GM18505 (cell line): ENCODE measurements around the gene TP73.
"Not testable (repeated sequence)": the region's sequence is repeated elsewhere in the genome, so short reads cannot be mapped to it uniquely, and the experiment has no call there.

ENCODE experiments used
- ATAC-seq: cut with Tn5 transposase; IDR thresholded peaks from one replicate; pipeline ENCODE4 v1.9.1; 2021; ENCODE audit not compliant: unreplicated experiment
- POLR2A ChIP-seq: IDR thresholded peaks from 4 replicates; pipeline ENCODE4 v1.6.1; 2011; ENCODE audit warnings: borderline replicate concordance; ENCODE audit not compliant: insufficient read depth, insufficient read length; ENCODE audit errors: extremely low read depth

The TP73 gene

DNA sequence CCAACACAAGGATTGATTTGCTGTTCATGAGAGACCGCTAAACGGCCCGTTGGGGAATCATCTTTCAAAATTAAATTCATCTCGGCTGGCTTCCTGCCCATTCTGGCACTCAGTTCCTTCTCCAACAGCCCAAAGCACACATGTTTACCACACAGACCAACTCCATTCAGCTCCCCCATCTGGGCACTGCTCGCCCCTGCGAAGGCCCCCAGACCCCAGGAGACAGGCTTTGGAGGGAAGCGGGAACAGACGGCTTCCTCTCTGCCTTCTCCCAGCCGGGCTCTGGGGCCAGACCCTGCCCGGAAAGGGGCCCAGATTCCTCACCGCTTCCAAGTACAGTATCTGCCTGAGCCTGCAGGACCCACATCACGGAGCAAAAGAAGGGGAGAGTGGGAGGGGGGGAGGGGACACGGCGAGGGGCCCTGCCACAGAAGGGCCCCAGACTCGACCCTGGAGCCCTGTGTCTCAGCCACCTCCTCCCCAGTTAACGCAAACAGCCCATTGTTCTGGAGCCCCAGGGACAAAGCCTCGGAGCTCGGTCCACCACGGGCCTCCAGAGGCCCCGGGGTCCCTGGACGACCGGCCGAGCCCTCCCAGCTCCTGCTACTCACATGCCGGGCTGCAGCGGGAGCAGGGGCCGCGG lies 41.7 kb upstream of the TP73 start:
- TF ChIP-seq POLR2A: no peak

DNA sequence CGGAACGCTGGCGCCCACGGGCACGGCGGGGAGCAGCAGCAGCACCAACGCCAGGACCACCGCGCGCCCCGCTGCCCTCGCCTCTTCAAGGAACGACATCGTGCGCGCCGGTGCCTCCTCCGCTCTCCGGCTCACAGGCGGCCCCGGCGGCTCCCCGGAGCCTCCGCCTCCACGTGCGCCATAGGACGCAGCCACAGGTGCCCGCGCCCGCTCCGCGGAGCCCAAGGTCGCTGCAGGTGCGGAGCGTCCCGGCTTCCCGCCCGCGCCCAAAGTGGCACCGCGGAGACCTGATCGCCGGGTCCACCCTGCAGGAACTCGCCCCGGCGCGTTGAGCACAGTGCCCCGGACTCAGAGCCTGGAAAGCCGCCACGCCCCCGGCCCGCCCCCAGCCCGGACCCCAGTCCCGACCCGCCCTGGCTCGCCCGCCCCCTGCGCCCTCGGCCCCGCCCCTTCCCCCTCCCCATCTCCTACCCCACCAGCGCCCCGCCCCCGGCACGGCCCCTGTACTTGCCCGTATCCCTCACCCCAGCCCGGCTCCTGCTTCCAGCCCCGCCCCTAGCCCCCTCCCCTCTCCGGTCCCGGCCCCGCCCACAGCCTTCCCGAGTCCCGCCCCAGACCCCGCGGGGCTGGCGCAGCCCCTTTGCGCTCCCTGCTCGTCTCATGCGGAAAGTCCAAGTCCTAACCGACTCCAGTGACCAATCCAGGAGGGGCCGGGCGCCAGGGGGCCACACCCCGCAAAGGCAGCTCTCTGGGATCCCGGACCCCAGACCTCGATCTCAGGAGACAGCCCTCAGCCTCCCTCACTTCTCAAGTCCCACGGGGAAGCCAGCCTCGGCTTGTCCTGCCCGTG lies 40.9 kb upstream of the TP73 start, which contains the start of gene MEGF6:
TSS of gene MEGF6 (minus strand) at position 339 of the 850 bp plus-strand sequence. CDS start at position 99, 240 bp downstream.
- ATAC-seq: no peak
- no peak for TF ChIP-seq POLR2A

More for the DNA sequence above, 41.7 kb upstream of the TP73 start:
- no peak for ATAC-seq

DNA sequence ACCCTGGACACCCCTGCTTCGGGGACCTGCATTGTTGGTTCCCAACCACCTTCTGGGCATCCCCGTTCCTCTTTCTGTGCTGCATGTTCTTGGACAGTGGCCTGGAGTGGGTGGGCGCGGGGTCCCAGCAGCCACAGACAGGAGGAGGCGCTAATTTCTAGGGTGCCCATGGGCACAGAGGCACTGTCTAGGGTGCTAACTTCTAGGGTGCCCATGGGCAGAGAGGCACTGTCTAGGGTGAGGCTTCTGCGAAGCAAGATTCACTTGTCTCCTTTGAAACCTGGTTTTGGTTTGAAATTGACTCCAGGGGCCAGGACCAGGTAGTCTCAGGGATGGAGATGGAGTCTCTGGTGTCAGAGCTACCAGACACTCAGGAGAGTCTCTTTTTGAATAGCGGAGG lies 40.2 kb upstream of the TP73 start:
- ATAC-seq: no peak

DNA sequence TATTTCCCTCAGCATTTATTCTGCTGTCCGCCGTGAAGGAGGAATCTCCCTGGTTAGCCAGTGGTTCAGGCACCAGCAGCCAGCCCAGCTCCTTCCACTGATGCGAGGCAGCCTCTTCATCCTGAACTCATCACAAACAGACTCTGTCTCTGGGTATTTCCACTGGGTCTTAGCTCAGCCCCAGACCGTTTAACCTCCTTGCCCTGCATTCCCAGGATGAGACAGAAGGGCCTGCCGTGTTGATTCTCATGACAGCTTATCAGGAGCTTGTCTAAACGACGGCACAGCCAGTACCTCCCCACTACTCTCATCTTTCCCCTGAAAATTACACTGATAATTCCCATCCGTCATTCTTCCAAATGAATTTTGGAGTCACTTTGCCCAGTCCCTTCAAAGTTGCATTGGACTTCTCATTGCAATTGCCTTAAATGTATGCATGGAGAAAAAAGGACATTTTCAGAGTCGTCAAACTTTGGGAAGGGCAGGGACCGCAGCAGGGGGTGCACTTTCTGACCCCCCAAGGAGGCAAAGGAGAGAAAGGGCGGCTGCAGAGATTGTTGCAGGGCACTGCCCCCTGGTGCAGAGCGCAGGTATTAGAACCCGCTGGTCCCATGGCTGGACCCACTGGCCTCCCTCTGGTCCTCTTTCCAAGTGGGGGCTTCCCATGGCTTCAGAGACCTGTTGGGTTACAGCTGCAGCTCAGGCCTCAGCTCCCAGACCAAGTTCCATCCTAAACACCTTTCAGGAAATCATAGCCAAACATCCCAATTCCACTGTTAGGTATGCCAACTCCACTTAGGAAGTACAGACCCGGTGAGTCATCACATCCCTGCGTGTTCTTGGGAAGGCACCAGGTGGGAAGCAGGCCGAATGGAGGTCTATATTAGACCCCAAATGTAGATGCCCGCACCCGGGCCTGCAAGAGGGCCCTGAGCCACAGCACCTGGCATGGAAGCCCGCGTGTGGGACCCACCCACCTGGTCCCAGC lies 37.3 kb upstream of the TP73 start:
- no peak for TF ChIP-seq POLR2A

More for the DNA sequence above, 40.2 kb upstream of the TP73 start:
- no peak for TF ChIP-seq POLR2A

DNA sequence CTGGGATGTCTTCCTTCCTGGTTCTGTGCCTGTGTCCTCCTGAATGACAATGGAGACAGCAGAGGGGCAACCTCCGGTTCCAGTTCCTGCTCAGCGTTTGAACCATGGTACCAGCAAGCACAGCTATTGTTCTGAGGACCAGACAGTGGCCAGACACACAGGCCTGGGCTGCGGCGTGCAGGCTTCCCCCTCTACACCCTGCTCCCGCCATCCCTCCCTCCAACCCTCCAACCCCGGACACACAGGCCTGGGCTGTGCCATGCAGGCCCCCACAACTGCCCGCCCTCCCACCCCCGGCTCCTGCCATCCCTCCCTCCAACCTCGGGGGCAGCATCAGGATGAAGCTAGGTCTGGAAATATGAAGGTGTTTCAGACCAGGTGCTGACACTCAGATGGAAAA lies 35.5 kb upstream of the TP73 start:
- no peak for ATAC-seq

More for the DNA sequence above, 37.3 kb upstream of the TP73 start:
- no peak for ATAC-seq

DNA sequence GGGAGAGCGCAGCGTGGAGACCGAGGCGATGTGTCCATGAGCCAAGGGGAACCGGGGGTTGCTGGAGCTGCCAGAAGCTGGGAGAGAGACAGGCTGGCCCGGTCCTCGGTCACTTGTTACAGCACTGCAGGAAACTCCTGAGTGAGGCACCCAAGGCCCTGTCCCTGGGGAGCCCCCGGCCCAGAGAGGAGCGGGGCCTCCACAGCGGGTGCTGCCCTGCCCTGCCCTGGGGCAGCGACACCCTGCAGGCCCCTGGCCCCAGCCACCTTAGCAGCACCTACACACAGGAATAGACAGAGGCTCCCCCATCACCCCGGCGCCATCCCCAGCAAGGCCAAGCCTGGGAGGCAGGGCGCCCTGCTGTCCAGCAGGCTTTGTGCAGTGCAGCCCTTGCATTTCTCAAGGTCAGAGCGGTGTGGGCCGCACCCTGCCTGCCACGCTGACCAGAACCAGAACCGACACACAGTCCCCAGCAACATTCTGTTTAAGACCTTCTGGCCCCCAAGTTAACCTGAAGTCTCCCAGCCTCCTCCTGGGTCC lies 34.4 kb upstream of the TP73 start:
- TF ChIP-seq POLR2A: no peak
- no peak for ATAC-seq

More for the DNA sequence above, 35.5 kb upstream of the TP73 start:
- TF ChIP-seq POLR2A: no peak

DNA sequence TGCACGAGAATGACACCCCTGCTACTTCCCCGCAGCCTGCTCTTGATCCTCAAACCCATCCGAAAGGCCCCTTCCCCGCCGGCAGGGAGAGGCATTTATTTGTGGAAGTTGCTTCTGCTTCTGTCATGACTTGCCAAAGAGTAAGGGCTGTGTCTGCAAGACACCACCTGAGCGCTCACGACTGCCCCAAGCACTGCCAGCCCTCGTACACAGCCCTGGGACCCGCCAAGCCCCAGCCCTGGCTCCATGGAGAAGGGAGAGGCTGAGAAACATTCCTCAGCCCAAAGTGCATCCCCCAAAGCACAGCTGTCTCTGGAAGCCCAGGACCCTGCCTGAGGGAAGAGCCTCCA lies 33.8 kb upstream of the TP73 start:
- ATAC-seq: no peak
- no peak for TF ChIP-seq POLR2A

DNA sequence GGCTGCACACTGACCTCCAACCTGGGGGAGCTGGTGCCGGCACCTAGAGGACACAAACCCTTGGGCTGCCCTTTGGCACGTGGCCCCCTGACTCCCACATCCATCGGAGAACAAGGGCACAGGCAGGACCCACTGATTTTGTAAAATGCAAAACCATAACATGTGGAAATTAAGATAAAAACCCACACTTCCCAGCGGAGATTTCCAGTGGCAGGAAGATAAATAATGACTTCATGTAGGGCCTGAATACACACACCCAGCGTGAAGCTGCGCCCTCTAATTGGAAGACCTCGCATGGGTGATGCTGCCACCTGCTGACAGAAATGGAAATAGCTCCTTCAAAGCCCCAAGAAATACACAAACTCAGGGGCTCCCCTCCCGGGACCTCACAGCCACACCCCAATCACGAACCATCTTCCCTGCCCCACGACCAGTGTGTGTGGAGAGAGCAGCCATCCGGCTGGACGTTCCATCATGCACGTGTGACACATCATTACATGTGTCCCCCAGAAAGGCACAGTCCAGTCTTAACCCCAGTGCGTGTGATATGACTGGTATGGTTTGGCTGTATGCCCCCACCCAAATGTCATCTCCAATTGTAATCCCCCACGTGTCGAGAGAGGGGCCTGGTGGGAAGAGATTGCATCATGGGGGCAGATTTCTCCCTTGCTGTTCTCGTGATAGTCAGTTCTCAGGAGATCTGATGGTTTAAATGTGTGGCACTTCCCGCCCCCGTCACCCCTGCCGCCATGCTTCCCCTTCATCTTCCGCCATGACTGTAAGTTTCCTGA lies 33.2 kb upstream of the TP73 start:
- ATAC-seq: no peak
- no peak for TF ChIP-seq POLR2A

DNA sequence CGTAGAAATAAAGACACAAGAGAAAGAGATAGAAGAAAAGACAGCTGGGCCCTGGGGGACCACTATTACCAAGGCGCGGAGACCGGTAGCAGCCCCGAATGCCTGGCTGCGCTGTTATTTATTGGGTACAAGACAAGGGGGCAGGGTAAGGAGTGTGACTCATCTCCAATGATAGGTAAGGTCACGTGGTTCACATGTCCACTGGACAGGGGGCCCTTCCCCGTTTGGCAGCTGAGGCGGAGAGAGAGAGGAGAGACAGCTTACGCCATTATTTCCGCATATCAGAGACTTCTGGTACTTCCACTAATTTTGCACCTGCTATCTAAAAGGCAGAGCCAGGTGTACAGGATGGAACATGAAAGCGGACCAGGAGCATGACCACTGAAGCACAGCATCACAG lies 31.6 kb upstream of the TP73 start:
- no peak for TF ChIP-seq POLR2A
- no peak for ATAC-seq

DNA sequence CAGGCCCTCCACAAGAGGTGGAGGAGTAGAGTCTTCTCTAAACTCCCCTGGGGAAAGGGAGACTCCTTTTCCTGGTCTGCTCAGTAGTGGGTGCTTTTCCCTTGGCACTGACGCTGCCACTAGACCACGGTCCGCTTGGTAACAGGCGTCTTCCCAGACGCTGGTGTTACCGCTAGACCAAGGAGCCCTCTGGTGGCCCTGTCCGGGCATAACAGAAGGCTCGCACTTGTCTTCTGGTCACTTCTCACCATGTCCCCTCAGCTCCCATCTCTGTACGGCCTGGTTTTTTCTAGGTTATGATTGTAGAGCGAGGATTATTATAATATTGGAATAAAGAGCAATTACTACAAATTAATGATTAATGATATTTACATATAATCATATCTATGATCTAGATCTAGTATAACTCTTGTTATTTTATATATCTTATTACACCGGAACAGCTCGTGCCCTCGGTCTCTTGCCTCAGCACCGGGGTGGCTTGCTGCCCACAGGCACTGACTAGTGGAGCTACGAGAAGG lies 31.1 kb upstream of the TP73 start:
- ATAC-seq: not testable (repeated sequence)

DNA sequence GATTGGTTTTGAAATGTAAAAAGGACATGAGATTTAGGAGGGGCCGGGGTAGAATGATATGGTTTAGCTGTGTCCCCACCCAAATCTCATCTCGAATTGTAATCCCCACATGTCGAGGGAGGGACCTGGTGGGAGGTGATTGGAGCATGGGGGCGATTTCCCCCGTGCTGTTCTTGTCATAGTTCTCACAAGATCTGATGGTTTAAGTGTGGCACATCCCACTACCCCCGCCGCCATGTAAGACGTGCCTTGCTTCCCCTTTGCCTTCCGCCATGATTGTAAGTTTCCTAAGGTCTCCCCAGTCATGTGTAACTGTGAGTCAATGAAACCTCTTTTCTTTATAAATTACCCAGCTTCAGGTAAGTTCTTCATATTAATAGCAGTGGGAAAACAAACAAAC lies 30.2 kb upstream of the TP73 start:
- not testable (repeated sequence) for ATAC-seq
